Measurements from ENCODE around the gene LSM10.

Gene LSM10

GRCh38 chr1:36380143-36380619 is 17.5 kb downstream of the LSM10 start:
- TF ChIP-seq, protein P1, sequence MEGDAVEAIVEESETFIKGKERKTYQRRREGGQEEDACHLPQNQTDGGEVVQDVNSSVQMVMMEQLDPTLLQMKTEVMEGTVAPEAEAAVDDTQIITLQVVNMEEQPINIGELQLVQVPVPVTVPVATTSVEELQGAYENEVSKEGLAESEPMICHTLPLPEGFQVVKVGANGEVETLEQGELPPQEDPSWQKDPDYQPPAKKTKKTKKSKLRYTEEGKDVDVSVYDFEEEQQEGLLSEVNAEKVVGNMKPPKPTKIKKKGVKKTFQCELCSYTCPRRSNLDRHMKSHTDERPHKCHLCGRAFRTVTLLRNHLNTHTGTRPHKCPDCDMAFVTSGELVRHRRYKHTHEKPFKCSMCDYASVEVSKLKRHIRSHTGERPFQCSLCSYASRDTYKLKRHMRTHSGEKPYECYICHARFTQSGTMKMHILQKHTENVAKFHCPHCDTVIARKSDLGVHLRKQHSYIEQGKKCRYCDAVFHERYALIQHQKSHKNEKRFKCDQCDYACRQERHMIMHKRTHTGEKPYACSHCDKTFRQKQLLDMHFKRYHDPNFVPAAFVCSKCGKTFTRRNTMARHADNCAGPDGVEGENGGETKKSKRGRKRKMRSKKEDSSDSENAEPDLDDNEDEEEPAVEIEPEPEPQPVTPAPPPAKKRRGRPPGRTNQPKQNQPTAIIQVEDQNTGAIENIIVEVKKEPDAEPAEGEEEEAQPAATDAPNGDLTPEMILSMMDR (IDR thresholded peaks at IDR 0.05; ENCODE audit: control insufficient read depth, extremely low read depth, insufficient read depth) = no peak
- no peak for DNase-seq (ENCODE audit: low read depth)
- H3K4me3 ChIP-seq (ENCODE audit: low read depth, low read length) = no peak overlapping the region

GRCh38 chr1:36377791-36378492 is 19.8 kb downstream of the LSM10 start:
- TF ChIP-seq, protein P1 (IDR thresholded peaks at IDR 0.05; ENCODE audit: control insufficient read depth, extremely low read depth, insufficient read depth) = no peak
- H3K4me3 ChIP-seq (ENCODE audit: low read depth, low read length) = no peak overlapping the region
- DNase-seq (ENCODE audit: low read depth) = no peak

- no peak for DNase-seq (ENCODE audit: low read depth)
- H3K4me3 ChIP-seq (ENCODE audit: low read depth, low read length) = no peak overlapping the region
Observed at GRCh38 chr1:36372617-36373016, 25.1 kb downstream of the LSM10 start.

GRCh38 chr1:36369061-36369861 is 28.4 kb downstream of the LSM10 start:
- no peak overlapping the region for H3K4me3 ChIP-seq (ENCODE audit: low read depth, low read length)
- no peak for DNase-seq (ENCODE audit: low read depth)
- TF ChIP-seq, protein P1 (IDR thresholded peaks at IDR 0.05; ENCODE audit: control insufficient read depth, extremely low read depth, insufficient read depth) = peak; percentile 72

More at GRCh38 chr1:36372617-36373016, 25.1 kb downstream of the LSM10 start:
- TF ChIP-seq, protein P1 (IDR thresholded peaks at IDR 0.05; ENCODE audit: control insufficient read depth, extremely low read depth, insufficient read depth) = no peak

- TF ChIP-seq, protein P1 (IDR thresholded peaks at IDR 0.05; ENCODE audit: control insufficient read depth, extremely low read depth, insufficient read depth) = no peak
- DNase-seq (ENCODE audit: low read depth) = no peak
- no peak overlapping the region for H3K4me3 ChIP-seq (ENCODE audit: low read depth, low read length)
Observed at GRCh38 chr1:36367798-36368197, 29.9 kb downstream of the LSM10 start.

- TF ChIP-seq, protein P1 (IDR thresholded peaks at IDR 0.05; ENCODE audit: control insufficient read depth, extremely low read depth, insufficient read depth) = no peak
Observed at GRCh38 chr1:36367066-36367465, 30.6 kb downstream of the LSM10 start.

More at GRCh38 chr1:36367066-36367465, 30.6 kb downstream of the LSM10 start:
- H3K4me3 ChIP-seq (ENCODE audit: low read depth, low read length) = no peak overlapping the region
- DNase-seq (ENCODE audit: low read depth) = no peak

All from LNCaP clone FGC (cell line).